Measurements from ENCODE around the gene MYD88. TPM values are rescaled to one million over a fixed set of nuclear protein-coding genes. Genes with fewer than 3 reads are reported as not detected.

The MYD88 gene
- total RNA-seq, 1 experiment from 2014 or later = 5.2 TPM

GRCh38 chr3:38107911-38108648 is 30.4 kb upstream of the MYD88 start:
- Histone ChIP-seq H3K36me3 (no peaks in the 10 kb centered on the region), H3K4me1 (replicated peaks) (no peaks in the 10 kb centered on the region), H3K27ac (no peak overlapping the region), H3K27me3 (replicated peaks) (no peaks in the 10 kb centered on the region), H3K9me3 (replicated peaks) (no peaks in the 10 kb centered on the region; the same call in 1 of the 2 replicates), H3K4me3 (no peak overlapping the region)
- DNase-seq (ENCODE audit: low read depth in 1 of 2, low spot score in 2 of 2) = no peak

- H3K27me3 ChIP-seq (replicated peaks) = no peaks in the 10 kb centered on the region
- no peaks in the 10 kb centered on the region for H3K36me3 ChIP-seq
- H3K4me1 ChIP-seq (replicated peaks) = no peaks in the 10 kb centered on the region
- DNase-seq (ENCODE audit: low read depth in 1 of 2, low spot score in 2 of 2) = no peak
- no peak overlapping the region for H3K4me3 ChIP-seq
- H3K27ac ChIP-seq = no peak overlapping the region
- H3K9me3 ChIP-seq (replicated peaks) = no peaks in the 10 kb centered on the region; the same call in 1 of the 2 replicates
Observed at GRCh38 chr3:38108649-38109579, 29.5 kb upstream of the MYD88 start.

GRCh38 chr3:38109580-38110313 is 28.7 kb upstream of the MYD88 start:
- Histone ChIP-seq H3K27ac (no peak overlapping the region), H3K36me3 (no peaks in the 10 kb centered on the region), H3K27me3 (replicated peaks) (no peaks in the 10 kb centered on the region), H3K4me3 (no peak overlapping the region), H3K4me1 (replicated peaks) (no peaks in the 10 kb centered on the region), H3K9me3 (replicated peaks) (no peaks in the 10 kb centered on the region; the same call in 1 of the 2 replicates)
- no peak for DNase-seq (ENCODE audit: low read depth in 1 of 2, low spot score in 2 of 2)

GRCh38 chr3:38110314-38111050 is 28.0 kb upstream of the MYD88 start:
- no peak for DNase-seq (ENCODE audit: low read depth in 1 of 2, low spot score in 2 of 2)

GRCh38 chr3:38111201-38111600 is 27.3 kb upstream of the MYD88 start:
- no peak overlapping the region for H3K27ac ChIP-seq
- H3K36me3 ChIP-seq = no peaks in the 10 kb centered on the region
- H3K9me3 ChIP-seq (replicated peaks) = no peaks in the 10 kb centered on the region

More at GRCh38 chr3:38110314-38111050, 28.0 kb upstream of the MYD88 start:
- H3K4me3 ChIP-seq = no peak overlapping the region
- no peaks in the 10 kb centered on the region for H3K36me3 ChIP-seq
- H3K9me3 ChIP-seq (replicated peaks) = no peaks in the 10 kb centered on the region; the same call in 1 of the 2 replicates
- H3K4me1 ChIP-seq (replicated peaks) = no peaks in the 10 kb centered on the region
- H3K27me3 ChIP-seq (replicated peaks) = no peaks in the 10 kb centered on the region
- H3K27ac ChIP-seq = no peak overlapping the region

GRCh38 chr3:38111696-38112377 is 26.6 kb upstream of the MYD88 start:
- no peak overlapping the region for H3K27ac ChIP-seq
- no peak overlapping the region for H3K4me3 ChIP-seq
- no peaks in the 10 kb centered on the region for H3K27me3 ChIP-seq (replicated peaks)
- no peaks in the 10 kb centered on the region for H3K36me3 ChIP-seq
- DNase-seq (ENCODE audit: low read depth in 1 of 2, low spot score in 2 of 2) = no peak
- H3K9me3 ChIP-seq (replicated peaks) = no peaks in the 10 kb centered on the region
- H3K4me1 ChIP-seq (replicated peaks) = no peaks in the 10 kb centered on the region

More at GRCh38 chr3:38111201-38111600, 27.3 kb upstream of the MYD88 start:
- H3K4me1 ChIP-seq (replicated peaks) = no peaks in the 10 kb centered on the region
- no peaks in the 10 kb centered on the region for H3K27me3 ChIP-seq (replicated peaks)
- no peak for DNase-seq (ENCODE audit: low read depth in 1 of 2, low spot score in 2 of 2)
- no peak overlapping the region for H3K4me3 ChIP-seq

GRCh38 chr3:38112378-38112761 is 26.1 kb upstream of the MYD88 start:
- H3K36me3 ChIP-seq = no peaks in the 10 kb centered on the region
- no peaks in the 10 kb centered on the region for H3K4me1 ChIP-seq (replicated peaks)
- H3K27ac ChIP-seq = no peak overlapping the region

GRCh38 chr3:38114052-38114874 is 24.2 kb upstream of the MYD88 start:
- no peaks in the 10 kb centered on the region for H3K27me3 ChIP-seq (replicated peaks)

More at GRCh38 chr3:38112378-38112761, 26.1 kb upstream of the MYD88 start:
- Histone ChIP-seq H3K27me3 (replicated peaks) (no peaks in the 10 kb centered on the region), H3K4me3 (no peak overlapping the region), H3K9me3 (replicated peaks) (no peaks in the 10 kb centered on the region)
- no peak for DNase-seq (ENCODE audit: low read depth in 1 of 2, low spot score in 2 of 2)

GRCh38 chr3:38114875-38115644 is 23.4 kb upstream of the MYD88 start:
- Histone ChIP-seq H3K36me3 (no peaks in the 10 kb centered on the region), H3K4me1 (replicated peaks) (no peaks in the 10 kb centered on the region), H3K27me3 (replicated peaks) (no peaks in the 10 kb centered on the region), H3K9me3 (replicated peaks) (no peaks in the 10 kb centered on the region), H3K4me3 (no peak overlapping the region), H3K27ac (no peak overlapping the region)
- DNase-seq (ENCODE audit: low read depth in 1 of 2, low spot score in 2 of 2) = no peak

More at GRCh38 chr3:38114052-38114874, 24.2 kb upstream of the MYD88 start:
- Histone ChIP-seq H3K9me3 (replicated peaks) (no peaks in the 10 kb centered on the region), H3K4me1 (replicated peaks) (no peaks in the 10 kb centered on the region), H3K36me3 (no peaks in the 10 kb centered on the region), H3K4me3 (no peak overlapping the region), H3K27ac (no peak overlapping the region)
- no peak for DNase-seq (ENCODE audit: low read depth in 1 of 2, low spot score in 2 of 2)

GRCh38 chr3:38115645-38116427 is 22.6 kb upstream of the MYD88 start:
- Histone ChIP-seq H3K4me1 (replicated peaks) (no peaks in the 10 kb centered on the region), H3K27me3 (replicated peaks) (no peaks in the 10 kb centered on the region), H3K9me3 (replicated peaks) (no peaks in the 10 kb centered on the region), H3K36me3 (peaks cover 1% of the 10 kb centered on the region; the same call in 1 of the 2 replicates), H3K4me3 (no peak overlapping the region), H3K27ac (no peak overlapping the region)
- DNase-seq (ENCODE audit: low read depth in 1 of 2, low spot score in 2 of 2) = no peak

Measured in SJSA1 (cell line).